ENCODE measurements around the gene AFP. TPM values are rescaled to one million over a fixed set of nuclear protein-coding genes. Genes with fewer than 3 reads are reported as not detected.

AFP gene
- total RNA-seq, 2 experiments from 2014 or later = not detected

DNA sequence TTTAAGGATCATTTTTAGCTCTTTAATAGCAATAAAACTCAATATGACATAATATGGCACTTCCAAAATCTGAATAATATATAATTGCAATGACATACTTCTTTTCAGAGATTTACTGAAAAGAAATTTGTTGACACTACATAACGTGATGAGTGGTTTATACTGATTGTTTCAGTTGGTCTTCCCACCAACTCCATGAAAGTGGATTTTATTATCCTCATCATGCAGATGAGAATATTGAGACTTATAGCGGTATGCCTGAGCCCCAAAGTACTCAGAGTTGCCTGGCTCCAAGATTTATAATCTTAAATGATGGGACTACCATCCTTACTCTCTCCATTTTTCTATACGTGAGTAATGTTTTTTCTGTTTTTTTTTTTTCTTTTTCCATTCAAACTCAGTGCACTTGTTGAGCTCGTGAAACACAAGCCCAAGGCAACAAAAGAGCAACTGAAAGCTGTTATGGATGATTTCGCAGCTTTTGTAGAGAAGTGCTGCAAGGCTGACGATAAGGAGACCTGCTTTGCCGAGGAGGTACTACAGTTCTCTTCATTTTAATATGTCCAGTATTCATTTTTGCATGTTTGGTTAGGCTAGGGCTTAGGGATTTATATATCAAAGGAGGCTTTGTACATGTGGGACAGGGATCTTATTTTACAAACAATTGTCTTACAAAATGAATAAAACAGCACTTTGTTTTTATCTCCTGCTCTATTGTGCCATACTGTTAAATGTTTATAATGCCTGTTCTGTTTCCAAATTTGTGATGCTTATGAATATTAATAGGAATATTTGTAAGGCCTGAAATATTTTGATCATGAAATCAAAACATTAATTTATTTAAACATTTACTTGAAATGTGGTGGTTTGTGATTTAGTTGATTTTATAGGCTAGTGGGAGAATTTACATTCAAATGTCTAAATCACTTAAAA, 16.6 kb upstream of the AFP start:
- Mint-ChIP-seq H3K27ac (no peak overlapping the region), H3K4me3 (no peak overlapping the region), H3K27me3 (no peaks in the 10 kb centered on the region), H3K4me1 (no peaks in the 10 kb centered on the region), H3K36me3 (no peaks in the 10 kb centered on the region), H3K9me3 (ENCODE audit: low read depth) (no peaks in the 10 kb centered on the region)
- DNase-seq (no peak), ATAC-seq (no peak)
- CTCF ChIA-PET = no interaction called here

DNA sequence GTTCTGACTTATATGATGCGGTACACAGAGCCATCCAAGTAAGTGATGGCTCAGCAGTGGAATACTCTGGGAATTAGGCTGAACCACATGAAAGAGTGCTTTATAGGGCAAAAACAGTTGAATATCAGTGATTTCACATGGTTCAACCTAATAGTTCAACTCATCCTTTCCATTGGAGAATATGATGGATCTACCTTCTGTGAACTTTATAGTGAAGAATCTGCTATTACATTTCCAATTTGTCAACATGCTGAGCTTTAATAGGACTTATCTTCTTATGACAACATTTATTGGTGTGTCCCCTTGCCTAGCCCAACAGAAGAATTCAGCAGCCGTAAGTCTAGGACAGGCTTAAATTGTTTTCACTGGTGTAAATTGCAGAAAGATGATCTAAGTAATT, 15.4 kb upstream of the AFP start:
- H3K27ac Mint-ChIP-seq = no peak overlapping the region
- H3K36me3 Mint-ChIP-seq = no peaks in the 10 kb centered on the region
- H3K4me3 Mint-ChIP-seq = no peak overlapping the region
- H3K27me3 Mint-ChIP-seq = no peaks in the 10 kb centered on the region
- ATAC-seq = no peak
- no peaks in the 10 kb centered on the region for H3K4me1 Mint-ChIP-seq
- CTCF ChIA-PET = no interaction called here
- no peak for DNase-seq
- H3K9me3 Mint-ChIP-seq (ENCODE audit: low read depth) = no peaks in the 10 kb centered on the region

DNA sequence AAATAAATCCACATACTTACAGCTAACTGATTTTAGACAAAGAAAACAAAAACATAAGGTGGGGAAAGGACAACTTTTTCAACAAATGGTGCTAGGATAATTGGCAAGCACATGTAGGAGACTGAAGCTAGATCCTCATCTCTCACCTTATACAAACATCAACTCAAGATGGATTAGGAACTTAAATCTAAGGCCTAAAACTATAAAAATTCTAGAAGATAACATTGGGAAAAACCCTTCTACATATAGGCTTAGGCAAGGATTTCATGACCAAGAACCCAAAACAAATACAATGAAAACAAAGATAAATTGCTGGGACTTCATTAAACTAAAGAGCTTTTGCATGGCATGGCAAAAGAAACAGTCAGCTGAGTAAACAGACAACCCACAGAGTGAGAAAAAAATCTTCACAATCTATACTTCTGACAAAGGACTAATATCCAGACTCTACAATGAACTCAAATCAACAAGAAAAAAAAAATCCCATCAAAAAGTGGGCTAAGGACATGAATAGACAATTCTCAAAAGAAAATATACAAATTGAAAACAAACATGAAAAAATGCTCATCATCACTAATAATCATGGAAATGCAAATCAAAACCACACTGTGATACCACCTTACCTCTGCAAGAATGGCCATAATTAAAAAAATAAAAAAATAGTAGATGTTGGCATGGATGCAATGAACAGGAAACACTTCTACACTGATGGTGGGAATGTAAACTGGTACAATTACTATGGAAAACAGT, 14.1 kb upstream of the AFP start:
- H3K27ac Mint-ChIP-seq = no peak overlapping the region
- H3K4me3 Mint-ChIP-seq = no peak overlapping the region
- no peak for ATAC-seq
- no peaks in the 10 kb centered on the region for H3K4me1 Mint-ChIP-seq
- no peaks in the 10 kb centered on the region for H3K36me3 Mint-ChIP-seq
- no peaks in the 10 kb centered on the region for H3K27me3 Mint-ChIP-seq
- CTCF ChIA-PET = no interaction called here
- H3K9me3 Mint-ChIP-seq (ENCODE audit: low read depth) = no peaks in the 10 kb centered on the region
- DNase-seq = no peak

DNA sequence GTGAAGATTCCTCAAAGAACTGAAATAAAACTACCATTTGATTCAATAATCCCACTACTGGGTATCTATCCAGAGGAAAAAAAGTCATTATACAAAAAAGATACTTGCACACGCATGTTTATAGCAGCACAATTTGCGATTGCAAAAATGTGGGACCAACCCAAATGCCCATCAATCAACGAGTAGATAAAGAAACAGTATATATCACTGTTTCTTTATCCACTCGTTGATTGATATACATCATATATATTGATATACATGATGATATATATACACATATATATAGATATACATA, 13.6 kb upstream of the AFP start:
- DNase-seq = no peak
- H3K9me3 Mint-ChIP-seq (ENCODE audit: low read depth) = no peaks in the 10 kb centered on the region
- ATAC-seq = no peak
- H3K4me1 Mint-ChIP-seq = no peaks in the 10 kb centered on the region
- H3K27me3 Mint-ChIP-seq = no peaks in the 10 kb centered on the region
- CTCF ChIA-PET = no interaction called here
- no peak overlapping the region for H3K4me3 Mint-ChIP-seq
- H3K36me3 Mint-ChIP-seq = no peaks in the 10 kb centered on the region
- H3K27ac Mint-ChIP-seq = no peak overlapping the region

DNA sequence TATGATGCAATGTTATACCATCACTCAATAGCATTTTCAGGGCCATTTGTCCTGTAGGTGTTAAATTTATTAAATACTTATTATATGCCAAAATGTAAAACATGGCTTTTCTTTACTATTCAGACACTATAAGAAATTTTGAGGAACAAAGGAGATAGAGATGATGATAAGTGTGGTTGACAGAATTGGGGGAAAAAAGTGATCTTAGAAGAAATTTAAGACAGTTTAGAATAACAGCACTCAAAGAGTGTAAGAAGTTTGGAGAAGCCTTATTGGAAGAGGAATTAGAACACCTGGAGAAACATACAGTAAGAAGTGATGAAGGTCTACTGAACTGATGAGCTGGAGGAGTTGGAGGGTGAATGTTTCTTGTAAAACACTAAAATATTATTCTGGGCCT, 12.8 kb upstream of the AFP start:
- H3K9me3 Mint-ChIP-seq (ENCODE audit: low read depth) = no peaks in the 10 kb centered on the region
- ATAC-seq (no peak), DNase-seq (no peak)
- H3K4me3 Mint-ChIP-seq = no peak overlapping the region
- H3K36me3 Mint-ChIP-seq = no peaks in the 10 kb centered on the region
- no peaks in the 10 kb centered on the region for H3K4me1 Mint-ChIP-seq
- CTCF ChIA-PET = no interaction called here
- no peak overlapping the region for H3K27ac Mint-ChIP-seq
- H3K27me3 Mint-ChIP-seq = no peaks in the 10 kb centered on the region

DNA sequence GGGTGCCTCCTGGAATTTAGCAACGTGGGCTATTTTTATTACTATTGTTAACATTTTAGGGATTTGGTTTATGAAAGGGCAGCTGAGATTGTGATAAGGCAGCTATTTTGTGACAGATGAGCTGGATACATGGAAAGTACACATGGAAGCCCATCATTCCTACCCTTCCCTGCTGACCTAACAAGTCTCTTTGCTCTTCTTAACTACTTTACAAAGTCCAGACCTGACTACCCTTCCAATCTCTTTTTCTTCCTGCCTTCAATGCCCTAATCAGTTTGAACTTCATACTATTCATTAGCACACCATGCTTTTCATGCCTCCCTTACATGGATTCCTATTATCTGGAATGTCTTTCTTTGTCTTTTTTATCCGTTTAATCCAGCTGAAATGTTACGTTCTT, 9.4 kb upstream of the AFP start:
- Mint-ChIP-seq H3K27me3 (no peaks in the 10 kb centered on the region), H3K4me3 (no peak overlapping the region), H3K36me3 (no peaks in the 10 kb centered on the region), H3K4me1 (no peaks in the 10 kb centered on the region), H3K9me3 (ENCODE audit: low read depth) (no peaks in the 10 kb centered on the region), H3K27ac (no peak overlapping the region)
- CTCF ChIA-PET = no interaction called here
- ATAC-seq (no peak), DNase-seq (no peak)

DNA sequence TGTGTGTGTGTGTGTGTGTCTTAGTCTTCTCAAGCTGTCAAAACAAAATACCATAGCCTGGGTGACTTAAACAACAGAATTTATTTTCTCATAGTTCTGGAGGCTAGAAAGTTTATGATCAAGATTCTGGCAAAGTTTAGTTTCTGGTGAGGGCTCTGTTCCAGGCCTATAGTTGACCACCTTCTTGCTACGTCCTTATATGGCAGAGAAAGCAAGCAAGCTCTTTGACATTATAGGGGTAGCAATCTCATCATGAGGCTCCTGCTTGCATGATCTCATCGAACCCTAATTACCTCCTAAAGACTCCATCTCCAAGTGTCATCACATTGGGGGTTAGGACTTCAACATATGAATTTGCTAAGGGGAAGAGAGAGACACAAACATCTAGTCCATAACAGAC, 6.9 kb upstream of the AFP start:
- CTCF ChIA-PET = no interaction called here
- Mint-ChIP-seq H3K27ac (no peak overlapping the region), H3K36me3 (no peaks in the 10 kb centered on the region), H3K4me3 (no peak overlapping the region), H3K4me1 (no peaks in the 10 kb centered on the region), H3K27me3 (no peaks in the 10 kb centered on the region), H3K9me3 (ENCODE audit: low read depth) (no peaks in the 10 kb centered on the region)
- ATAC-seq = no peak
- DNase-seq = no peak

DNA sequence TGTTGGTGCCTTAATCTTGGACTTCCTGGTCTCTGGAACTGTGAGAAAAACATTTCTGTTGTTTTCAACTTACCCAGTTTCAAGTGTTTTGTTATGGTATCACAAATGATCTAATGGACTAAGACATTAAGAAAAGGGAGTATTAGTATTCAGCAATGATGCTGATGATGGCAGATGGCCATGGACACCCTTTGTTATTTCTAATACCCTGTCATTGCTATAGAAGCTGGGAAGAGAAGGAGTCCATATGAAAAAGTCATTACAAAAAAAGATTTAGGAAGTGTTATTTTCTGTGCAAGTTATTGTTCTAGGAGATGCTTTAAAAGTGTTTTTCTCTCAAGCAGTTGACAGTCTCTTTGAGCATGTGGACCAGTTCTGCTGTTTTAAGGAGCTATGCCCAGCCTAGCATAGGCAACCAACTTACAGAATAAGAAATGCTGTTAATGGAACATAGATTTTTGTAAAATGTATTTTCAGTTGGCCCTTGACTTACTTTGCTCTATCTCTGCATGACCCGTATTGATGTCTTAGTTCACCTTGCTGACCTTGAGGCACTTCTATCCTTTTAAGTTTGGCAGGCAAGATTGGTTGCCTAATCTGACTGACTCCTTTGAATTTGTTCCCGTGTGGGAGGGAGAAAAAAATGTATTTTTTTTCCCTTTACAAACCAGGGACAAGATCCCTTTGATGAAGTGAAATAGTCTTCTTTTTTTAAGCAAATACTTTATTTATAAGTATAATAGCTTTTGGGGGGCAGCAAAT, 6.0 kb upstream of the AFP start:
- DNase-seq (no peak), ATAC-seq (no peak)
- Mint-ChIP-seq H3K4me3 (no peak overlapping the region), H3K9me3 (ENCODE audit: low read depth) (no peaks in the 10 kb centered on the region), H3K36me3 (no peaks in the 10 kb centered on the region), H3K27ac (no peak overlapping the region), H3K4me1 (no peaks in the 10 kb centered on the region), H3K27me3 (no peaks in the 10 kb centered on the region)
- CTCF ChIA-PET = no interaction called here

DNA sequence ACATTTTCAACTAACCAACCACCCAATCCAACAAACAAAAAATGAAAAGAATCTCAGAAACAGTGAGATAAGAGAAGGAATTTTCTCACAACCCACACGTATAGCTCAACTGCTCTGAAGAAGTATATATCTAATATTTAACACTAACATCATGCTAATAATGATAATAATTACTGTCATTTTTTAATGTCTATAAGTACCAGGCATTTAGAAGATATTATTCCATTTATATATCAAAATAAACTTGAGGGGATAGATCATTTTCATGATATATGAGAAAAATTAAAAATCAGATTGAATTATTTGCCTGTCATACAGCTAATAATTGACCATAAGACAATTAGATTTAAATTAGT, 4.2 kb upstream of the AFP start:
- H3K4me3 Mint-ChIP-seq = no peak overlapping the region
- no peaks in the 10 kb centered on the region for H3K36me3 Mint-ChIP-seq
- CTCF ChIA-PET = no interaction called here
- ATAC-seq (no peak), DNase-seq (no peak)
- no peaks in the 10 kb centered on the region for H3K4me1 Mint-ChIP-seq
- H3K27me3 Mint-ChIP-seq = no peaks in the 10 kb centered on the region
- H3K27ac Mint-ChIP-seq = no peak overlapping the region
- H3K9me3 Mint-ChIP-seq (ENCODE audit: low read depth) = no peaks in the 10 kb centered on the region

DNA sequence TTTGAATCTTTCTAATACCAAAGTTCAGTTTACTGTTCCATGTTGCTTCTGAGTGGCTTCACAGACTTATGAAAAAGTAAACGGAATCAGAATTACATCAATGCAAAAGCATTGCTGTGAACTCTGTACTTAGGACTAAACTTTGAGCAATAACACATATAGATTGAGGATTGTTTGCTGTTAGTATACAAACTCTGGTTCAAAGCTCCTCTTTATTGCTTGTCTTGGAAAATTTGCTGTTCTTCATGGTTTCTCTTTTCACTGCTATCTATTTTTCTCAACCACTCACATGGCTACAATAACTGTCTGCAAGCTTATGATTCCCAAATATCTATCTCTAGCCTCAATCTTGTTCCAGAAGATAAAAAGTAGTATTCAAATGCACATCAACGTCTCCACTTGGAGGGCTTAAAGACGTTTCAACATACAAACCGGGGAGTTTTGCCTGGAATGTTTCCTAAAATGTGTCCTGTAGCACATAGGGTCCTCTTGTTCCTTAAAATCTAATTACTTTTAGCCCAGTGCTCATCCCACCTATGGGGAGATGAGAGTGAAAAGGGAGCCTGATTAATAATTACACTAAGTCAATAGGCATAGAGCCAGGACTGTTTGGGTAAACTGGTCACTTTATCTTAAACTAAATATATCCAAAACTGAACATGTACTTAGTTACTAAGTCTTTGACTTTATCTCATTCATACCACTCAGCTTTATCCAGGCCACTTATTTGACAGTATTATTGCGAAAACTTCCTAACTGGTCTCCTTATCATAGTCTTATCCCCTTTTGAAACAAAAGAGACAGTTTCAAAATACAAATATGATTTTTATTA, 3.6 kb upstream of the AFP start:
- Mint-ChIP-seq H3K9me3 (ENCODE audit: low read depth) (no peaks in the 10 kb centered on the region), H3K4me1 (no peaks in the 10 kb centered on the region), H3K27me3 (peaks cover 2% of the 10 kb centered on the region), H3K27ac (no peak overlapping the region), H3K4me3 (no peak overlapping the region), H3K36me3 (no peaks in the 10 kb centered on the region)
- CTCF ChIA-PET = no interaction called here
- ATAC-seq = no peak
- DNase-seq = no peak

DNA sequence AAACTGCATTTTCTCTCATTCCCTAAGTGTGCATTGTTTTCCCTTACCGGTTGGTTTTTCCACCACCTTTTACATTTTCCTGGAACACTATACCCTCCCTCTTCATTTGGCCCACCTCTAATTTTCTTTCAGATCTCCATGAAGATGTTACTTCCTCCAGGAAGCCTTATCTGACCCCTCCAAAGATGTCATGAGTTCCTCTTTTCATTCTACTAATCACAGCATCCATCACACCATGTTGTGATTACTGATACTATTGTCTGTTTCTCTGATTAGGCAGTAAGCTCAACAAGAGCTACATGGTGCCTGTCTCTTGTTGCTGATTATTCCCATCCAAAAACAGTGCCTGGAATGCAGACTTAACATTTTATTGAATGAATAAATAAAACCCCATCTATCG, 2.9 kb upstream of the AFP start:
- H3K36me3 Mint-ChIP-seq = no peaks in the 10 kb centered on the region
- no peak for ATAC-seq
- H3K4me1 Mint-ChIP-seq = no peaks in the 10 kb centered on the region
- H3K27me3 Mint-ChIP-seq = peaks cover 7% of the 10 kb centered on the region
- H3K9me3 Mint-ChIP-seq (ENCODE audit: low read depth) = no peaks in the 10 kb centered on the region
- no peak for DNase-seq
- H3K27ac Mint-ChIP-seq = no peak overlapping the region
- no peak overlapping the region for H3K4me3 Mint-ChIP-seq
- CTCF ChIA-PET = no interaction called here

DNA sequence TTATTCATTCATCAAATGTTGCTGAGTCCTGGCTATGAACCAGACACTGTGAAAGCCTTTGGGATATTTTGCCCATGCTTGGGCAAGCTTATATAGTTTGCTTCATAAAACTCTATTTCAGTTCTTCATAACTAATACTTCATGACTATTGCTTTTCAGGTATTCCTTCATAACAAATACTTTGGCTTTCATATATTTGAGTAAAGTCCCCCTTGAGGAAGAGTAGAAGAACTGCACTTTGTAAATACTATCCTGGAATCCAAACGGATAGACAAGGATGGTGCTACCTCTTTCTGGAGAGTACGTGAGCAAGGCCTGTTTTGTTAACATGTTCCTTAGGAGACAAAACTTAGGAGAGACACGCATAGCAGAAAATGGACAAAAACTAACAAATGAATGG, 1.7 kb upstream of the AFP start:
- no peak overlapping the region for H3K27ac Mint-ChIP-seq
- no peak overlapping the region for H3K4me3 Mint-ChIP-seq
- CTCF ChIA-PET = no interaction called here
- no peaks in the 10 kb centered on the region for H3K4me1 Mint-ChIP-seq
- no peak for DNase-seq
- no peaks in the 10 kb centered on the region for H3K36me3 Mint-ChIP-seq
- no peak for ATAC-seq
- H3K27me3 Mint-ChIP-seq = peaks cover 10% of the 10 kb centered on the region
- no peaks in the 10 kb centered on the region for H3K9me3 Mint-ChIP-seq (ENCODE audit: low read depth)

DNA sequence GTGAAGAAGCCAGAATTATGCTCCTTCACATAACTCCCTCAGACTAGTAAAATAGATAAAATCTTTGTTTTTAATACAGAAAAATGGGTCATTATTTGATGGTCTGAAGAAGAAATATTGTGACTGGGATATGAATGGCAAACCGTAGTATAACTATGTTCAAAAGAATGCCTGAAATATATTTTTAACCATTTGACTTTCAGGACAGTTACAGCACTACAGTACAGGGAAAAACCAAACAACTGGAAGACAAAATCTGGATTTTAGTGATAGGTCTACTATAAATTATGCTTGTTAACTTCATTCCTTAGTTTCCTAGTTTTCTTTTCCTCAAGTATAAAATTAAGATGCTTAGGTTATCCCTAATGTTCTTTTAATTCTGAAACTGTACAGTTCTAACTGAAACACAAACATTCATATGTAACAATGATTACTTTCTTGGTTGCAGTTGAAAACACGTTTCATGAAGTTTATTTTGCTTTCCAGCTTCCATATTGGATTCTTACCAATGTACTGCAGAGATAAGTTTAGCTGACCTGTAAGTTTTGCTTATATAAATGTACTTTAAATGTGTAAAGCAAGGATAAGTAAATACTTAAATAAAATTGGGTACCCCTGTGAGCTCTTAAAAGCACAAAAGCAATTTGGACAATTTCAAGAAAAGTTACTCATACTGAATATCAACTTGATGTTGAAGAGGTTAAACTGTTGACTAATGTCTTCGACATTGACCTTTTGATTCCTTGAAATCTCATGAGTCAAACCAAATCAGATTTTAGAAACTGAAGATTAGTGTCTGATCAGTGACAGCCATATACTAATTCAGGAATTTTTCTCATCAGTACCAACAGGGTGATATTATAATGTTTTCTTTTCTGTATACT, 895 bp downstream of the AFP start:
- H3K36me3 Mint-ChIP-seq = no peaks in the 10 kb centered on the region
- no peak for ATAC-seq
- H3K4me3 Mint-ChIP-seq = no peak overlapping the region
- H3K9me3 Mint-ChIP-seq (ENCODE audit: low read depth) = no peaks in the 10 kb centered on the region
- H3K27ac Mint-ChIP-seq = no peak overlapping the region
- CTCF ChIA-PET = no interaction called here
- no peak for DNase-seq
- peaks cover 13% of the 10 kb centered on the region for H3K27me3 Mint-ChIP-seq
- no peaks in the 10 kb centered on the region for H3K4me1 Mint-ChIP-seq

Measured in activated CD8-positive, alpha-beta memory T cell treated with anti-CD3 and anti-CD28 coated beads, Interleukin-2, amount 10 ng/mL, durations not matched to agents 7 days and 5 days (primary cell).